ENCODE measurements around the gene RNF13. TPM values are rescaled to one million over a fixed set of nuclear protein-coding genes. Genes with fewer than 3 reads are reported as not detected.
A peak's percentile ranks its signal among the peaks of the same experiment; 100 is the strongest.
"Not testable (repeated sequence)": the region's sequence is repeated elsewhere in the genome, so short reads cannot be mapped to it uniquely, and the experiment has no call there.

Gene RNF13
- total RNA-seq, 1 donor from 2014 or later: 69.8 TPM

GRCh38 chr3:149839896-149840295 lies 26.9 kb downstream of the RNF13 start:
- no peak for DNase-seq

GRCh38 chr3:149843502-149843901 lies 30.5 kb downstream of the RNF13 start:
- DNase-seq: no peak

- DNase-seq: no peak
Measured at GRCh38 chr3:149844091-149844490, 31.1 kb downstream of the RNF13 start.

- DNase-seq: no peak
Measured at GRCh38 chr3:149845570-149846244, 32.7 kb downstream of the RNF13 start.

GRCh38 chr3:149848238-149848637 lies 35.2 kb downstream of the RNF13 start:
- DNase-seq: no peak

- DNase-seq: no peak
Measured at GRCh38 chr3:149848688-149849087, 35.7 kb downstream of the RNF13 start.

GRCh38 chr3:149850787-149851584 lies 38.0 kb downstream of the RNF13 start:
- DNase-seq: no peak

GRCh38 chr3:149858911-149859310 lies 45.9 kb downstream of the RNF13 start:
- no peak for DNase-seq

- no peak for DNase-seq
Measured at GRCh38 chr3:149860881-149861280, 47.9 kb downstream of the RNF13 start.

- DNase-seq: no peak
Measured at GRCh38 chr3:149867563-149867962, 54.5 kb downstream of the RNF13 start.

GRCh38 chr3:149871855-149872254 lies 58.8 kb downstream of the RNF13 start:
- no peak for DNase-seq

GRCh38 chr3:149872589-149872988 lies 59.6 kb downstream of the RNF13 start:
- no peak for DNase-seq

GRCh38 chr3:149877668-149878067 lies 64.7 kb downstream of the RNF13 start:
- DNase-seq: no peak

GRCh38 chr3:149879872-149880271 lies 66.9 kb downstream of the RNF13 start:
- DNase-seq: peak; percentile 77

- DNase-seq: no peak
Measured at GRCh38 chr3:149881879-149882278, 68.9 kb downstream of the RNF13 start.

- no peak for DNase-seq
Measured at GRCh38 chr3:149883134-149883533, 70.1 kb downstream of the RNF13 start.

GRCh38 chr3:149883860-149884259 lies 70.8 kb downstream of the RNF13 start:
- DNase-seq: not testable (repeated sequence)

- not testable (repeated sequence) for DNase-seq
Measured at GRCh38 chr3:149884848-149885247, 71.8 kb downstream of the RNF13 start.

GRCh38 chr3:149886957-149887356 lies 73.9 kb downstream of the RNF13 start:
- DNase-seq: no peak

- DNase-seq: no peak
Measured at GRCh38 chr3:149891621-149892020, 78.6 kb downstream of the RNF13 start.

- DNase-seq: no peak
Measured at GRCh38 chr3:149892371-149892770, 79.4 kb downstream of the RNF13 start.

GRCh38 chr3:149894205-149894604 lies 81.2 kb downstream of the RNF13 start:
- no peak for DNase-seq

GRCh38 chr3:149895339-149895738 lies 82.3 kb downstream of the RNF13 start:
- no peak for DNase-seq

- DNase-seq: no peak
Measured at GRCh38 chr3:149895769-149896168, 82.8 kb downstream of the RNF13 start.
